HG03432 (cell line): ENCODE data around the gene DCANP1.
A peak's percentile ranks its signal among the peaks of the same experiment; 100 is the strongest.

Experiments
- ATAC-seq: cut with Tn5 transposase; IDR thresholded peaks from one replicate; pipeline ENCODE4 v1.9.1; 2021; ENCODE audit warnings: mild to moderate bottlenecking, moderate library complexity; ENCODE audit not compliant: unreplicated experiment

DCANP1 gene

GRCh38 chr5:135481387-135481786, 34.2 kb upstream of the DCANP1 start:
- no peak for ATAC-seq

DNA sequence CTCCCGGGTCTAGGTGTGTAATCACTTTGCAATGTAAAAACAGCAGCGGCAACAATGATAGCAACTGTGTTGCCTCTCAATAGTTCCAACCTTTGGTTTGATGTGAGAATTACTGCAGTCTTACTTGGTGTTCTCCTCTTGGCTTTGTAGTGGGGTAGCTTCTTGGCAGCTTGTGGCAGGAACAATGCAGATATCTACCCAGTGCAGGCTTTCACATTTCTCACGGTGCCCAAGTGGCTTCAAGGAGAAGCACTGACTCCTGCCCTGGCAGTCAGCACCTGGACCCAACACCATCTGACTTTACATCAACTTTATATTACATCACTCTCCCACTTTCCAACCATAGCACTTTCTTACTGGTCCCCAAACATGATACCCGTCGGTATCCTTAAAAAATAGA, 33.4 kb upstream of the DCANP1 start:
- no peak for ATAC-seq

- ATAC-seq = no peak
Measured at GRCh38 chr5:135478938-135479337, 31.8 kb upstream of the DCANP1 start.

DNA sequence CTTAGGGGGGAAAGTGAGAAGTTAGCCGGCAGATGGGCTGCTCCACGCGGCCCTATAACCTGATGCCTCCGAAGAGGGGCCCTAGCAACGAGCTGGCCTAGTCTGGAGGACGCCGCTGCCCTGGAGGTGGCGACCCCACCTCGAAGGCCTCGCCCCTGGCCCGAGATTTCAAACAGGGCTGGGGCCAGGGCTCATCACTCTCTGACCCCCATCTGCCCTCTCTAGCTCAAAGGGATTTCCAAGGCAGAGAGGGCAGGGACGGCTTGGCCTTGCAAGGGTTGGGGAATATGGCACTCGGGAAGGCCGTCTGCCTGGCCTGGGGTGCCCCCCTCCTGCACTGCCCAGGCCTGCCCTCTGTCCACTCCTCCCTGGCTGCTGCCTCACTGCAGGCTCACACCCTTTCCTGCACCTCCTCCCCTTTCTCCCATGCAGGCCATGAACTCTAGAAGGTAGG, 30.5 kb upstream of the DCANP1 start:
- no peak for ATAC-seq

GRCh38 chr5:135476615-135477581, 29.8 kb upstream of the DCANP1 start:
- ATAC-seq = no peak

DNA sequence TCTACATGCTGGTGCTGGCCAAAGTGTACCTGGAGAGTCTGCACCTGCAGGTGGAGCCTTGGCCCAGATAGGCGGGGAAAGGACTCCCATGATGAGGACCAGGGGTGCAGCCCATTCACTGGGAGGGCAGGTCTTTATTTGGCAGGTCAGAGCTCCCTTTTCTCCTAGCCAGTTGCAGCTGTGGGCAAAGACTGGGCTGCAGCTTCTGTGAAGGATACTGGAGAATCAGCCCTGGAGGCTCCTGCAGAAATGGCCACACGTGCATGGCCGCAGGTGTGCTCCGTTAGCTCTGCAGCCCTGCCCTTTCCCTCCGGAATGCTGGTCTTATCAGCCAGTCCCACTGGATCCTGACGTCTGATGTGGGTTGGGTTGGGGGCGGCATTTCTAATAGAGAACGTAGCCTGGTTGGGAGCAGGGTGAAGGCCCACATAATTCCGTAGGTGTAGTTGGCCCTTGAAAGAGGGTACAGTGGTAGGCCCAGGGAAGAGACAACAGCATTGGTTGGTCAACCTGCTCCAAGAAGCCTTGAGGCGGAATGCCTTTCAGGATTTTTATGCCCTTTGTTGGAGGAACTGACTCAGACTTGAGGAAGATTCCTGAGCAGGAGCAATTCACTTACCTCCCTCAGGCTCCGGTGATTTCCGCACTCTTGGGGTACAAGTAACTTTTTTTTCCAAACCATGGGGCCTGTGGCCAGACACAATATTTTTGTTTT, 27.0 kb upstream of the DCANP1 start:
- no peak for ATAC-seq

- ATAC-seq = no peak
Measured at GRCh38 chr5:135472141-135472540, 25.0 kb upstream of the DCANP1 start.

GRCh38 chr5:135471726-135472125, 24.6 kb upstream of the DCANP1 start:
- ATAC-seq = no peak

DNA sequence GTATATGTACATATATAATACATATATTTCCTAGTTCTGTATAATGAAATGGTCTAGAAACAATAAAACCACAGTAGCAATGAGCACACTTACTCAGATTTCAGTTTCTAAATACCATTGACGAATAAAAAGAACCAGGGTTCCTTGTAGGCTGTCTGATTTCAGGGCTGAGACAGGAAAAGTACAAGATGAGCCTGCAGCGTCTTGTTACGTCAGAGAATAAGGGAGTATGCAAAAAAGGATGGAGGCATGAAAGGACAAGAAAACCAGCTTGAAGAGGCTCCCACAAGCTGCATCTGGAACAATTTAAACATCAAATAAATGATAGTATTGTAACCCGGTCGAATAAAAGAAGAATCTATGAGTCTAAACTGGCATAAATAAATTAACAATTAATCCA, 22.8 kb upstream of the DCANP1 start:
- ATAC-seq = no peak

DNA sequence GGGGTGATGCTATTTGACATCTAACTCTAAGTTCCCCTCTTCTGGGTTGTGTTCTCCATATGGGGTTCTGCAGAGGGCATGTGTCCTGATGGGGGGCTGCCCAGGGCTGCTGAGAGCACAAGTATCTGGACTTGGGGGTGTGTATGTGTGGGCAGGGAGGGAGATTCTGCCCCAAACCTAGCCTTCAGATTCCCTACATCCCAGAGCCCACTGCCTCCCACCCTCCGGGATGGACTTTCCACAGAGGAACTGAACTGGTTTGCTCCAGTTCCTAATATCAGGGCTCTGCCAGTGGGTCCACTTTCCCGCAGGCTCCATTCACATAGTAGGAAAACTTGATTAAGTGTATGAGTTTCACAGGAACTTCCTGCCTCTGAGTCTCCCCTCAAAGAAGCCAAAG, 21.4 kb upstream of the DCANP1 start:
- no peak for ATAC-seq

GRCh38 chr5:135467871-135468485, 20.8 kb upstream of the DCANP1 start:
- no peak for ATAC-seq

DNA sequence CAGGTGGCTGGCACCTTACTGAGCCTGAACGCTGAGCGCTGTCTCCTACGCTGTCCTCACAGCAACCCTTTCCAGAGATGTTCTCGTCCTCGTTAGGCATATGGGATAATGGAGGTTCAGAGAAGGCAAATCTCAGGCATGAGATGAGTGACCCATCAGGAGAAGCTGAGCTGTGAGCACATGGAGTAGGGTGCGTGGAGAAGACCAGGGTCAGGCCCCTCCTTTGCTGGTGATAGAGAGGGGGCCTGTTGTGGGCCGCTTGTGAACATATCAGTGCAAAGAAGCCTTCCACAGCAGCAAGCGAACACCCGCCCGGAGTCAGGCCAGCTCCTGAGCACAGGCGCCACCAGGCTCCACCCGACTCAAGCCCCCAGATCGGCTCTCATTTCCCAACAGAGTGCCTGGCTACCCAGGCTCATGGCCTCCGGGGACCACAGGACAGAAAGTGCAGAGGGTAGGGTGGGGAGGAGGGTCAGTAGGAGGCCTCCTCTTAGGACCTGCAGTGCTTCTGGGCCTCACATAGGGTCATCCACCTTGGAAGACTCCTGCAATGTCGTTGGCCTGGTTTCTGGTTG, 20.0 kb upstream of the DCANP1 start:
- no peak for ATAC-seq

- peak; percentile 78 for ATAC-seq
Measured at GRCh38 chr5:135466178-135467050, 19.3 kb upstream of the DCANP1 start.

DNA sequence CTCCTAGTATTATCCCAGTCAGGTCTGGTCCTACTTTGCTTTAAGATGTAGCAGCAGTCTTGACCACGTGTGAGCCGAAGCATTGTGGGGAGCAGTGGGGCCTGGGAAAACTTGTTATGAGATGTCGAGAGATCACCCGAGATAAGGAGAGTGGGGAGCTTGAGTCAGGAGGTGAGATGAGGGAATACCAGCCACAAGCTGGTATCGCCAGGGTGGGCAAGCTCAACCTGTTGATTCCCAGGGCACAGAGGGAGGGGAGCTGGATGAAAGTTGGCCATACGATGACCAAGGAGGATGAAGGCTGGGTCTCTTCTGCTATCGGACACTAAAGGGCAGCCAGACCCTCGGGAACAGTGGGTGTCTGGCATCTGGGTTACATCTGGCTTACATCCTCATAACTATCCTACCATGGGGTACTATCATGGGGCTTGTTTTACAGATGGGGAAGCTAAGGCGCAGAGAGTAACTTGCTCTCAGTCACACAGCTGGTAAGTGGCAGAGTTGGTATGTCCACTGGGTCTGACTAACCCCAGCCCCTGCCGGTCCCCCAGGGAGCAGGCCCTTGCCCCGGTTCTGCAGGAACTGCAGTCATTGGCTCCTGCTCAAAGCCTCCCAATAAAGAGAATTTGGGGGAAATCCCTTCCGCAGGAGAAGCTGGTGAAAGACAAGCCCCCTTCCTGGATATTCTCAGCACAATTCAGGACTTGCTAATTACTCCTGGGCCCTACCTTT, 18.4 kb upstream of the DCANP1 start:
- ATAC-seq = no peak

GRCh38 chr5:135462304-135462703, 15.2 kb upstream of the DCANP1 start:
- ATAC-seq = peak; percentile 67

GRCh38 chr5:135461481-135462151, 14.5 kb upstream of the DCANP1 start:
- no peak for ATAC-seq

- ATAC-seq = no peak
Measured at GRCh38 chr5:135460246-135461033, 13.3 kb upstream of the DCANP1 start.

GRCh38 chr5:135458921-135459331, 11.8 kb upstream of the DCANP1 start:
- ATAC-seq = no peak
